ENCODE data around the gene ADCY2.

The ADCY2 gene

DNA sequence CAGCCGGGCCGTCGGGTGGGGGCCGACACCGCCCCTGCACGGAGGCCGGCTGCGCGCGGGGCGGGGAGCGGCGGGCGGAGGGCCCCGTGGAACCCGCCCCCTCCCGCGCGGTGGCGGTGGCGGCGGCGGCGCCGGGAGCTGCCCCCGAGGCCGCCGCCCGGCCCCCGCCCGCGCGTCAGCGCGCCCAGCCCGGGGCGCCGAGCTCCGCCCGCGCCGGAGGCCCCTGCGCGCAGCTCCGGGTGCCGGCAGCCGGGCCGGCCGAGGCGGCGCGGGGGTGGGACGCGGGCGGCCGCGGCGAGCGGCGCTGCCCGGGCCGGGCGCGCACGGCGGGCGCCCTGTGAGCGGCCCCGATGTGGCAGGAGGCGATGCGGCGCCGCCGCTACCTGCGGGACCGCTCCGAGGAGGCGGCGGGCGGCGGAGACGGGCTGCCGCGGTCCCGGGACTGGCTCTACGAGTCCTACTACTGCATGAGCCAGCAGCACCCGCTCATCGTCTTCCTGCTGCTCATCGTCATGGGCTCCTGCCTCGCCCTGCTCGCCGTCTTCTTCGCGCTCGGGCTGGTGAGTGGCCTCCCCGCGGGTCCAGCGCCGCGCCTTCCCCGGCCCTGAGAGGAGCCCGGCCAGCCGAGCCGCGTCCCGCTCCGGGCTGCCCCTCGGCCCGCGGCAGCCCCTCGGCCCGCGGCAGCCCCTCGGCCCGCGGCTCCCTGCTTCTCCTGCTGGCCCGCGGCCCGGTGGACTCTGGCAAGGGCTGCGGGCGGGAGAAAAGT, at the start of gene ADCY2:
Gene ADCY2 (plus strand): TSS at position 192 of the 766 bp plus-strand sequence. CDS start 159 bp downstream, at position 351.
- ChIA-PET POLR2A (no interaction called here), CTCF (no interaction called here)
- DNase-seq (ENCODE audit: extremely low spot score), result no peak
- TF ChIP-seq, protein P1, sequence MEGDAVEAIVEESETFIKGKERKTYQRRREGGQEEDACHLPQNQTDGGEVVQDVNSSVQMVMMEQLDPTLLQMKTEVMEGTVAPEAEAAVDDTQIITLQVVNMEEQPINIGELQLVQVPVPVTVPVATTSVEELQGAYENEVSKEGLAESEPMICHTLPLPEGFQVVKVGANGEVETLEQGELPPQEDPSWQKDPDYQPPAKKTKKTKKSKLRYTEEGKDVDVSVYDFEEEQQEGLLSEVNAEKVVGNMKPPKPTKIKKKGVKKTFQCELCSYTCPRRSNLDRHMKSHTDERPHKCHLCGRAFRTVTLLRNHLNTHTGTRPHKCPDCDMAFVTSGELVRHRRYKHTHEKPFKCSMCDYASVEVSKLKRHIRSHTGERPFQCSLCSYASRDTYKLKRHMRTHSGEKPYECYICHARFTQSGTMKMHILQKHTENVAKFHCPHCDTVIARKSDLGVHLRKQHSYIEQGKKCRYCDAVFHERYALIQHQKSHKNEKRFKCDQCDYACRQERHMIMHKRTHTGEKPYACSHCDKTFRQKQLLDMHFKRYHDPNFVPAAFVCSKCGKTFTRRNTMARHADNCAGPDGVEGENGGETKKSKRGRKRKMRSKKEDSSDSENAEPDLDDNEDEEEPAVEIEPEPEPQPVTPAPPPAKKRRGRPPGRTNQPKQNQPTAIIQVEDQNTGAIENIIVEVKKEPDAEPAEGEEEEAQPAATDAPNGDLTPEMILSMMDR (IDR thresholded peaks at IDR 0.05; ENCODE audit: control extremely low read depth, extremely low read depth, low read depth, missing control alignments), result no peak

DNA sequence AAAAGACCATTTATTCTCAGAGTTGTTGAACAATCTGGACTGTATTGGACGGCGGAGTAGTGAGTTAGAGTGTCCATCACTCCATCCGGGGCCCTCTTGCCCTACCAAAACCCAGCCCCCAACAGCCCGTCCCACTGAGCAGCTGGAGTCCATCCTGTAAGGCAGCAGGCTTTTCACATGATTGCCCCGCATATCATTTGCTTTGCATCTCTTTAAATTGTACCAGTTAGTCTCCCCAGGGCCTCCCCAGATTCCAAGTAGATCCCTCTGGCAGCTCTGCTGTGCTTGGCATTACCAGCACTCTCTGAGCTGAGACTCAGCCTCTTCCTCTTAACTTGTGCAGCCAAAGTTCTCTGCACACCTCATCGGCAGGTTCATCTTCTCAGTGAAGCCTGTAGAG, 48.6 kb upstream of the ADCY2 start:
- ChIA-PET CTCF (no interaction called here), POLR2A (no interaction called here)
- TF ChIP-seq, protein P1 (IDR thresholded peaks at IDR 0.05; ENCODE audit: control extremely low read depth, extremely low read depth, low read depth, missing control alignments), result no peak
- DNase-seq (ENCODE audit: extremely low spot score), result no peak

DNA sequence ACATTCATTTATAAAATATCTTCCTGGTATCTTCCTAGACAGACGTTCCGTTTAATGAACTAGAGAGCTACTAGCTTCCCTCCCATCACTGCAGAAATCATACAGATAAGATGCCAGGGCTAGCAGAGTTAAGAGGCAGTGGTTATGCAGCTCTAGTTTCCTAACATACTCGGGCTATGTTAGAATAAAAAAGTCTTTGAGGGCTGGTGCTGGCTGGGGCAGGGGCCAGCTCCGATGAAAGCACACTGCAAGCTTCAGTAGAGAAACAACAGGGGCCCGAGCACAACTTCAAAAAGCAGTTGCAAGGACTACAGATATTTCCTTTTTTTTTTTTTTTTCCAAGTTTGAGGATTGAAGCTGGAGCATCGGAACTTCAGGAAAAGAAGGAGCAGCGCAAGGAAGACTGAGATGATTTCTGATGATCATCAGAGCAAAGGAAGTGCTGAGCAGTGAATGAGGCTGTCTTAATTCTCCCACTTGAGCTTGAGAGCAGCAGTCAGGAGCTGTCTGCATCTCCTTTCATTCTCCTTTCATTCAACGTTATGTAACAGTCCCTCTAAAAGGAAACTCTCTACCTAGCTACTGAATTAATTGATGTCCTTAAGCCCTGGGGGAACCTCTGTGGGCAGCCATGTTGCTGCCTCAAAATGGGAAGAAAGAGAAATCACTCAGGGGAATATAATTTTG, 47.6 kb upstream of the ADCY2 start:
- CTCF ChIA-PET, result no interaction called here
- TF ChIP-seq, protein P1 (IDR thresholded peaks at IDR 0.05; ENCODE audit: control extremely low read depth, extremely low read depth, low read depth, missing control alignments), result no peak
- no peak for DNase-seq (ENCODE audit: extremely low spot score)
- POLR2A ChIA-PET, result no interaction called here

DNA sequence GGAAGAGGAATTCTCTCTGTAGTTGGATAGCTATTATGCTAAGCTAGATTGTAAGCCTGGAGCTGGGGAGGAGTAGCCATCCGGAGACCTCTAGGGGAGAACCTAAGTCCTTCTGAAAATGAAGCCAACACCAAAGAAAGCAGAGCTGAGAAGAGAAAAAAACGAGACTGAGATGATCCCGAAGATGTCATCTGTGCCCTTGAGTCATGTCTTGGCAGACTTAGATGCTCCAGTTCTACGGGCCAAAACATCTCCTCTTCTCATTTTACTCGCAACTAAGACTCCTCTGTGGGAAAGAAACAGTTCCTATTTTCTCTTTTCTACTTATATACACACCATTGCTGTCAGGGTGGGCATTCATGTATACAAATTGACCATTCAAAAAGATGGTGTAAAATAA, 34.3 kb upstream of the ADCY2 start:
- POLR2A ChIA-PET, result no interaction called here
- CTCF ChIA-PET, result no interaction called here
- TF ChIP-seq, protein P1 (IDR thresholded peaks at IDR 0.05; ENCODE audit: control extremely low read depth, extremely low read depth, low read depth, missing control alignments), result no peak
- no peak for DNase-seq (ENCODE audit: extremely low spot score)

DNA sequence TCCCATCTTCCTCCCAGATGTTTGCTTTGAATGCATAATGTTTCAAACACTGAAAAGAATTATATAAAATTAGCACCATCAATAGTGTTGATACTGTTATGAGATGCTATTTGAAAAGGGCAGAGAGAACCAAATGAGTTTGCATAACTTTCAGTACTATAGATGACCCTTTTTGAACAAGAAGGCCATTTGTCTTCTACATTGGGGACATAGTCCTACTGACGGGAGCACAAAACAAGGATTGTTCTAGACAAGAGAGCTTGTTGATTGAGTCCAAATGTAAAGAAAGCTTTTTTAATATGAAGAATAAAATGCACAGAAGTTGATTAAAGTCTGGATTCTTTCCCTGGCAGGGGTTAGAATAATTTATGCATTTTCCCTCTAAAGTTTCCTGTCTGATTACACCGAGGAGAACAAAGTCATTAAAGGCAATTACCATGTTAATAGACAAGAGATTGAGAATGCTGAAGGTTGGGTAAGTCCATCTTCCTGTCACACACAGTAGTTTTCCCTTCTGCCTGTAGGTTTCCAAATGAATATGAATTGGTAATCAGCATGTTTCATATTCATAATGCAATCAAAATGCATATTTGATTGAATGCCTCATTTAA, 32.8 kb upstream of the ADCY2 start:
- ChIA-PET POLR2A (no interaction called here), CTCF (no interaction called here)
- no peak for DNase-seq (ENCODE audit: extremely low spot score)
- TF ChIP-seq, protein P1 (IDR thresholded peaks at IDR 0.05; ENCODE audit: control extremely low read depth, extremely low read depth, low read depth, missing control alignments), result no peak

DNA sequence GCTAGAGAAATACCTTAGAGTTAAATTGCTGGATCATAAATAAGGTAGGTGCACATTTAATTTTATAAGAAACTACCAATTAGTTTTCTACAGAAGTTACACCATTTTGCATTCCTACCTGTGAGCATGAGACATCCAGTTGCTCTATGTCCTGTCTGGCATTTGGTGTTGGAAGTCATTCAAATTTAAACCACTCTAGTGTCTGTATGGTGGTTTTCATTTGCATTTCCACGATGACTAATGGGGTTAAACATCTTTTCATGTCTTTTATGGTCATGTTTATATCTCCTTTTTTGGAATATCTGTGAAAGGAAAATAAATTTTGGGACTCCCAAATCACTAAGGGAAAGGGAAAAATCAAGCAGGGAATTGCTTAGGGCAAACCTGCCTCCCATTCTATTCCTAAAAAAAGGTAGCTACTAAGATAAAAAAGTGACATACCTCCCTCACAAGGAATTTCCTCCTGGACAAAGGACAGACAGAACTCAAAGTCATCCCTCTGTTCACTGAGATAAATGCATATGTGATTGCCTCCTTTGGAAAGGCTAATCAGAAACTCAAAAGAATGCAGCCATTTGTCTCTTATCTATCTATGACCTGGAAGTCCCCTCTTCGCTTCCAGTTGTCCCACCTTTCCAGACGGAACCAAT, 31.6 kb upstream of the ADCY2 start:
- POLR2A ChIA-PET, result no interaction called here
- CTCF ChIA-PET, result no interaction called here
- TF ChIP-seq, protein P1 (IDR thresholded peaks at IDR 0.05; ENCODE audit: control extremely low read depth, extremely low read depth, low read depth, missing control alignments), result no peak
- DNase-seq (ENCODE audit: extremely low spot score), result no peak
